K562 (cell line): ENCODE data around the gene AP2A2. TPM values are rescaled to one million over a fixed set of nuclear protein-coding genes. Genes with fewer than 3 reads are reported as not detected.

ENCODE experiments used
- ATAC-seq: fragments of 200-7000 bp; cut with Tn5 transposase; 3 replicates; pipeline ENCODE4 v1.9.1; 2020; ENCODE audit warnings: moderate library complexity
- BruUV-seq: library from RNA; stranded (reverse); fragments of 400-500 nt; replicated peaks from 2 replicates; lab custom pipeline; 2021; lab: Mats Ljungman, UMichigan
- CTCF ChIA-PET: fragments of 300-600 bp; formaldehyde crosslinking; extraction: SDS; loops from one replicate; lab custom pipeline; 2021; ENCODE audit warnings: low intra/inter-chr PET ratio; lab: Yijun Ruan, JAX
- POLR2A ChIA-PET: fragments of 300-600, 350-650 bp; sonication (Branson Sonifier 250); formaldehyde crosslinking; extraction: SDS; loops from one replicate; lab custom pipeline; 2021; ENCODE audit warnings: antibody characterized with exemption, inconsistent platforms; lab: Yijun Ruan, JAX
- DNase-seq, 4 experiments: peaks; one replicate each; pipeline versions ENCODE4 v3.0.0 to v3.0.0-alpha.2; 2011 to 2018; ENCODE audit warnings: low spot score in 3 of 4, mixed read lengths in 3 of 4; ENCODE audit errors: extremely low read depth in 1 of 4
- FAIRE-seq: peaks from 2 replicates; lab custom pipeline; 2011; peaks lifted over from hg19 to GRCh38; lab: Jason Lieb, UNC
- H2AFZ ChIP-seq: 2 replicates; pipeline ENCODE4 v1.6.0; 2011; ENCODE audit warnings: low read depth, low read length, control low read depth, inconsistent platforms
- H3K27ac ChIP-seq: fragments of 200-600 bp; 3 replicates; pipeline ENCODE4 v1.8.0; 2011; ENCODE audit warnings: low read depth, mild to moderate bottlenecking, control low read depth, inconsistent platforms, low read length, moderate library complexity, mixed read lengths; ENCODE audit errors: extremely low read depth
- H3K27me3 ChIP-seq, 2 experiments: fragments of 300-600 bp in 1 of 2; 2 replicates in 1 of 2; 3 replicates in 1 of 2; pipeline versions ENCODE4 v1.6.0 to v1.8.0; 2011; ENCODE audit warnings: inconsistent platforms in 2 of 2, low read length in 2 of 2, mild to moderate bottlenecking in 1 of 2, mixed read lengths in 1 of 2, moderate library complexity in 1 of 2; ENCODE audit not compliant: control insufficient read depth in 2 of 2, insufficient read depth in 2 of 2
- H3K36me3 ChIP-seq: fragments of 300-600 bp; 3 replicates; pipeline ENCODE4 v1.8.0; 2011; ENCODE audit warnings: mild to moderate bottlenecking, low read length, inconsistent platforms; ENCODE audit not compliant: control insufficient read depth, insufficient read depth
- H3K4me1 ChIP-seq, 2 experiments: fragments of 200-600 bp in 1 of 2; replicated peaks in 1 of 2; 2 replicates in 1 of 2; 3 replicates in 1 of 2; pipeline versions ENCODE4 v1.5.1 to v1.8.0; 2011; ENCODE audit warnings: inconsistent platforms in 2 of 2, low read length in 2 of 2, mild to moderate bottlenecking in 1 of 2, mixed read lengths in 1 of 2, moderate library complexity in 1 of 2; ENCODE audit not compliant: control insufficient read depth in 2 of 2, insufficient read depth in 2 of 2
- H3K4me2 ChIP-seq: 2 replicates; pipeline ENCODE4 v1.6.1; 2011; ENCODE audit warnings: low read length, control low read depth, inconsistent platforms, mixed read lengths; ENCODE audit not compliant: insufficient read depth
- H3K4me3 ChIP-seq: fragments of 200-600 bp; sonication (generic), shearing (Covaris generic); 2 replicates; pipeline ENCODE4 v1.5.1; 2016; ENCODE audit warnings: control low read depth, inconsistent platforms
- H3K79me2 ChIP-seq: fragments of 200-600 bp; 3 replicates; pipeline ENCODE4 v1.8.0; 2011; ENCODE audit warnings: low read length, inconsistent platforms; ENCODE audit not compliant: control insufficient read depth, insufficient read depth
- H3K9ac ChIP-seq, 2 experiments: 2 replicates each; pipeline versions ENCODE4 v1.6.0 to v1.6.1; 2011; ENCODE audit warnings: low read depth in 2 of 2, low read length in 2 of 2, control low read depth in 1 of 2, inconsistent platforms in 1 of 2, mild to moderate bottlenecking in 1 of 2, mixed read lengths in 1 of 2; ENCODE audit not compliant: insufficient read depth in 1 of 2
- H3K9me1 ChIP-seq: one replicate; pipeline ENCODE4 v1.6.0; 2011; ENCODE audit warnings: inconsistent platforms, mild to moderate bottlenecking, low read length, moderate library complexity; ENCODE audit not compliant: control insufficient read depth, insufficient read depth
- H3K9me3 ChIP-seq: replicated peaks from 2 replicates; pipeline ENCODE4 v1.5.1; 2011; ENCODE audit warnings: low read depth, low read length, inconsistent platforms; ENCODE audit not compliant: control insufficient read depth, insufficient read depth
- H4K20me1 ChIP-seq: replicated peaks from 2 replicates; pipeline ENCODE4 v1.6.1; 2011; ENCODE audit warnings: low read length, inconsistent platforms, mixed read lengths; ENCODE audit not compliant: control insufficient read depth, insufficient read depth
- ELF1 ChIP-seq: fragments of 200-800 bp; sonication (Bioruptor generic); IDR thresholded peaks from 2 replicates; pipeline ENCODE4 v1.6.1; 2016; ENCODE audit warnings: missing genetic modification characterization, missing compliant biosample characterization
- FOXA3 ChIP-seq, 2 experiments: fragments of 450-650 bp in 1 of 2; sonication (generic) in 1 of 2; formaldehyde crosslinking; IDR thresholded peaks in 1 of 2; conservative IDR thresholded peaks in 1 of 2; 2 replicates each; pipeline versions ENCODE4 v1.4.0 to v1.8.0; 2020 to 2022; ENCODE audit warnings: mild to moderate bottlenecking in 2 of 2, missing genetic modification reagents in 1 of 2
- FOXJ2 ChIP-seq: fragments of 200-800 bp; sonication (Bioruptor generic); IDR thresholded peaks from 2 replicates; pipeline ENCODE4 v1.6.1; 2016; ENCODE audit warnings: missing genetic modification characterization, missing compliant biosample characterization
- PTBP1 ChIP-seq: fragments of 200-400 bp; formaldehyde crosslinking; IDR thresholded peaks from 2 replicates; pipeline ENCODE4 v1.6.1; 2017; ENCODE audit warnings: low read depth, low read length
- SMARCC2 ChIP-seq: fragments of 450-650 bp; IDR thresholded peaks from 2 replicates; pipeline ENCODE4 v1.6.1; 2017; ENCODE audit warnings: antibody characterized with exemption, moderate library complexity, mild to moderate bottlenecking, low read depth
- TAF1 ChIP-seq: IDR thresholded peaks from 2 replicates; pipeline ENCODE4 v1.6.1; 2011; ENCODE audit warnings: mild to moderate bottlenecking, low read length, moderate library complexity; ENCODE audit not compliant: insufficient read depth, control insufficient read depth, severe bottlenecking; ENCODE audit errors: extremely low read depth
- ZNF143 ChIP-seq: sonication (generic); formaldehyde crosslinking; IDR thresholded peaks from 2 replicates; pipeline ENCODE4 v1.9.0; 2022; ENCODE audit warnings: mild to moderate bottlenecking, missing genetic modification reagents
- ZNF431 ChIP-seq: sonication (generic); formaldehyde crosslinking; IDR thresholded peaks from 2 replicates; pipeline ENCODE4 v1.8.0; 2022; ENCODE audit warnings: mild to moderate bottlenecking, missing genetic modification reagents
- WGBS: fragments of 100-300 bp; shearing (Covaris generic); methylation state at CpG from one replicate; pipeline ENCODE4 v1.1.6; 2016; ENCODE audit warnings: low coverage, mixed read lengths; ENCODE audit not compliant: insufficient coverage; ENCODE audit errors: missing lambda C conversion rate; 5-methylcytosine and 5-hydroxymethylcytosine counted together
- in situ Hi-C: fragments of 300-500 bp; cut with MboI; formaldehyde crosslinking; loops from 4 replicates; pipeline ENCODE4 v1.15.0; 2018; ENCODE audit warnings: inconsistent platforms, mixed read lengths
- intact Hi-C: fragments of 100-400 bp; cut with micrococcal nuclease; formaldehyde crosslinking; loops from 2 replicates; pipeline ENCODE4 v1.14.2; 2022
- polyA plus RNA-seq, 8 experiments: library from polyadenylated mRNA; depleted of rRNA in 4 of 8; stranded (reverse) in 5 of 8; unstranded in 3 of 8; fragments of >200 nt; fragmentation: Nextera tagmentation in 2 of 8; fragmentation: Illumina TruSeq in 1 of 8; extraction: Ambion mirVana in 2 of 8; extraction: Trizol in 1 of 8; gene quantifications; 2 replicates each; pipeline versions ENCODE4 v1.2.1 to v1.2.3, GENCODE V29; 2011 to 2014; ENCODE audit warnings: inconsistent platforms in 1 of 8, missing spikeins in 1 of 8
- total RNA-seq, 7 experiments: library from RNA; depleted of rRNA in 6 of 7; stranded (reverse); fragments of >200 nt in 6 of 7; fragmentation: Illumina TruSeq in 2 of 7; extraction: Trizol in 2 of 7; gene quantifications; 2 replicates each; pipeline versions ENCODE4 v1.2.1 to v1.2.3, GENCODE V29; 2011 to 2021; ENCODE audit warnings: low replicate concordance in 1 of 7
- TF ChIP-seq, protein P1 (sequence below): fragments of 450-650 bp; IDR thresholded peaks from 2 replicates; pipeline ENCODE4 v1.6.1; 2016
- TF ChIP-seq, protein P2 (sequence below): fragments of 250-450 bp; sonication (Bioruptor Pico); IDR thresholded peaks from 2 replicates; pipeline ENCODE4 v1.8.0; 2021; ENCODE audit warnings: mild to moderate bottlenecking, moderate library complexity

Gene AP2A2
- total and polyA plus RNA-seq, 9 of the 15 experiments (the other 6 are each of a cell fraction or from before 2014, with no cell fraction given), result 0.69 to 41.7 (median 15.2) TPM

DNA sequence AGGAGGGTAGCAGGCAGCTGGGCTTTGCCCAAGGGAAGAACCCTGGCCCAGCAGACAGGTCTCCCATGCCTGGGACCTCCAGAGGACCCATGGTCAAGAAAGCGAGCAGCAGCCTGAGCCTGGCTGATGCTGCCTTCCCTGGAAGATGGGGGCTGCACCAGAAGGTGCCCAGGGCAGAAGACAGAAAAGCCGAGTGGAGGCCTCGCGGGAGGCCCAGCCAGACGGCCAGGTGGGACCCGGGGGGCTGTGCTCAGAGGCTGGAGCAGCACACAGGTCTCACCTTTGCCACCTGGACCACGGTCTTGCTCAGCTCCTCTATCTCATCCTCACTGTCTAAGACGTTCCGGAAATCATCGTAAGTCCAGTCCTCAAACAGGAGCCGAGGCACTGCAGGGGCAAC is 25.9 kb upstream of the AP2A2 start (continued):
- TF ChIP-seq, protein P1, sequence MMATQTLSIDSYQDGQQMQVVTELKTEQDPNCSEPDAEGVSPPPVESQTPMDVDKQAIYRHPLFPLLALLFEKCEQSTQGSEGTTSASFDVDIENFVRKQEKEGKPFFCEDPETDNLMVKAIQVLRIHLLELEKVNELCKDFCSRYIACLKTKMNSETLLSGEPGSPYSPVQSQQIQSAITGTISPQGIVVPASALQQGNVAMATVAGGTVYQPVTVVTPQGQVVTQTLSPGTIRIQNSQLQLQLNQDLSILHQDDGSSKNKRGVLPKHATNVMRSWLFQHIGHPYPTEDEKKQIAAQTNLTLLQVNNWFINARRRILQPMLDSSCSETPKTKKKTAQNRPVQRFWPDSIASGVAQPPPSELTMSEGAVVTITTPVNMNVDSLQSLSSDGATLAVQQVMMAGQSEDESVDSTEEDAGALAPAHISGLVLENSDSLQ, result no peak
- TF ChIP-seq, all 486 proteins: peak for 0

DNA sequence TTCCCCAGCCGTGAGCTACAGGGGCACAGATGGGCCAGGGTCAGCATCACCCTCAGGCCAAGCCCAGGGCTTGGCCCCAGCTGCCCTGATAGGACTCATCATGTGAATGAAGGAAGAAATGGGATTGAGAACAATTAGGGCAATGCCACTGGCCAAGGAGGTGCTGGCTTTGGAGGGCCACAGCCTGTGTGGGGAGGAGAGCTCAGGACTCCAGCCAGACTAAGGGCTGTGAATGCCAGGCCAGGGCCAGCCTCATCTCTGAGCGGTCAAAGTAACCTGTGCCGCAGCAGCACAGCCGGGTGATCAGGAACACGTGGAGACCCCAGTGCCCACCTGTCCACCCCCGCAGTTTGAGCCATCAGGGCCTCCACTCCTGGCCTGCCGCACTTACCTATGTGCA is 25.1 kb upstream of the AP2A2 start:
- intact Hi-C loops (no loop called here), in situ Hi-C loops (no loop called here)
- no peak overlapping the region for H3K9ac ChIP-seq
- no peak overlapping the region for H2AFZ ChIP-seq
- H4K20me1 ChIP-seq, result no peaks in the 10 kb centered on the region
- ATAC-seq (no peak), DNase-seq (no peak), FAIRE-seq (no peak)
- H3K9me3 ChIP-seq, result no peaks in the 10 kb centered on the region
- TF ChIP-seq ZNF143 (CRISPR knock-in tag) (no peak), ELF1 (no peak), FOXA3 (CRISPR knock-in tag; conservative IDR thresholded peaks at IDR 0.05 in 1 of 2, IDR thresholded peaks at IDR 0.05 in 1 of 2) (no peak), SMARCC2 (no peak), PTBP1 (no peak), FOXJ2 (tag) (no peak), ZNF431 (CRISPR knock-in tag) (no peak), TAF1 (no peak)
- TF ChIP-seq, protein P2, sequence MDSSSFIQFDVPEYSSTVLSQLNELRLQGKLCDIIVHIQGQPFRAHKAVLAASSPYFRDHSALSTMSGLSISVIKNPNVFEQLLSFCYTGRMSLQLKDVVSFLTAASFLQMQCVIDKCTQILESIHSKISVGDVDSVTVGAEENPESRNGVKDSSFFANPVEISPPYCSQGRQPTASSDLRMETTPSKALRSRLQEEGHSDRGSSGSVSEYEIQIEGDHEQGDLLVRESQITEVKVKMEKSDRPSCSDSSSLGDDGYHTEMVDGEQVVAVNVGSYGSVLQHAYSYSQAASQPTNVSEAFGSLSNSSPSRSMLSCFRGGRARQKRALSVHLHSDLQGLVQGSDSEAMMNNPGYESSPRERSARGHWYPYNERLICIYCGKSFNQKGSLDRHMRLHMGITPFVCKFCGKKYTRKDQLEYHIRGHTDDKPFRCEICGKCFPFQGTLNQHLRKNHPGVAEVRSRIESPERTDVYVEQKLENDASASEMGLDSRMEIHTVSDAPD, result no peak
- H3K36me3 ChIP-seq, result peaks cover 79% of the 10 kb centered on the region
- peaks cover 0 to 42% of the 10 kb centered on the region in 2 experiments; a peak in 1 of 5 replicates for H3K4me1 ChIP-seq
- CTCF ChIA-PET, result interaction anchor here (0.6 kb wide), 1 partner anchor 615 kb away, joined by 3 read pairs; no protein-coding TSS in a partner anchor
- WGBS, result 96% methylated on average over 7 of the region's 7 CpGs
- no peaks in the 10 kb centered on the region; the same call in 2 of the 3 replicates for H3K79me2 ChIP-seq
- no peaks in the 10 kb centered on the region for H3K27me3 ChIP-seq
- H3K9me1 ChIP-seq, result peaks cover 3% of the 10 kb centered on the region
- no TSS peak for BruUV-seq
- H3K27ac ChIP-seq, result no peak overlapping the region
- H3K4me2 ChIP-seq, result no peak overlapping the region
- H3K4me3 ChIP-seq, result no peak overlapping the region
- POLR2A ChIA-PET, result interaction anchor here (0.6 to 1.0 kb wide), 2 partner anchors 55 to 57 kb away, joined by 3 to 5 read pairs; partner anchors contain the start of gene TSPAN4
